Renal cortex interstitium (tissue), 11 donors: ENCODE measurements around the gene NR5A2. TPM values are rescaled to one million over a fixed set of nuclear protein-coding genes. Genes with fewer than 3 reads are reported as not detected.
A peak's percentile ranks its signal among the peaks of the same experiment; 100 is the strongest.

ENCODE experiments used
- DNase-seq, 11 donors: peaks; one replicate each; pipeline ENCODE4 v3.0.0-alpha.2; 2013; ENCODE audit warnings: low read depth in 9 of 11, low spot score in 4 of 11; ENCODE audit errors: extremely low read depth in 1 of 11
- polyA plus RNA-seq, 3 donors: library from polyadenylated mRNA; unstranded; fragments of 120-200 nt; gene quantifications; one replicate each; pipeline ENCODE4 v1.2.1, GENCODE V29; 2013; ENCODE audit not compliant: insufficient read length in 3 of 3

Gene NR5A2
- polyA plus RNA-seq, 3 donors: 2.0 to 2.5 (median 2.5) TPM

DNA sequence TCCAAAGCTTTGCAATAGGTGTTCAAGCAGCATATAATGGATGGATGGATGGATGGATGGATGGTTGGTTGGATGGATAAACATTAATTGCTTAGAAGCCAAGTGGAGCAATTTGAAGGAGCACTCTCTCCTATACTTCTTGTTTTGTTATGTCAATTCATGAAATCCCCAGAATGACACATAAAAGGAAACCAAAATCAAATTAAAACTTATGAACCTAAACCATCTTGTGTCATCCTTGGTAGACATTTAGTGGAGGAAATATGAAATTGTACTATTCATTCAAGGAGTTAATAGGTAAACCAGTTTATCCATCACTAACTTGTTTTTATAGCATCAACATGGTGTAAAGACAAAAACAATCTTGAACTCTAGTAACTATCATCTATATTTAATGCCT is 122.5 kb downstream of the NR5A2 start:
- no peak for DNase-seq

DNA sequence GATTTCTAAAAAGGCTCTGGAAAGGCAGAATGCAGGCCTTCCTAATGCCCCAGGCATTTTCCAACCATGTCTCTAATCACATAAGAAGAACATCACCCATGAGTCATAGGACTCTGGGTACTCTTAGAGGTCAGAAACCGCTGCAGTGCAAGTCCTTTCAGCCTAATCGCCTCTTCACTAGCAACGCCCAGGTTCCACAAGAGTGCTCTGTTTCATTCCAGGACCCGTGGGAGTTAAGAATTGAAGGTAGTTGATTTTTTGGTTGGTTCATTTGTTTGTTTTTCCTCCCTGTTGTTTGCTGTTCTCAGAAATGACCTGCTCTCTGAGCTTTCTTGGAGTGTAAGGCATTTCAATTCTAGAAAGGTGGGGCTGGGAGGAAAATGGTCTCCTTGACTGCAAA is 123.2 kb downstream of the NR5A2 start:
- peak in 6 of 11 donors; percentile 3 to 19 (median 13) for DNase-seq

DNA sequence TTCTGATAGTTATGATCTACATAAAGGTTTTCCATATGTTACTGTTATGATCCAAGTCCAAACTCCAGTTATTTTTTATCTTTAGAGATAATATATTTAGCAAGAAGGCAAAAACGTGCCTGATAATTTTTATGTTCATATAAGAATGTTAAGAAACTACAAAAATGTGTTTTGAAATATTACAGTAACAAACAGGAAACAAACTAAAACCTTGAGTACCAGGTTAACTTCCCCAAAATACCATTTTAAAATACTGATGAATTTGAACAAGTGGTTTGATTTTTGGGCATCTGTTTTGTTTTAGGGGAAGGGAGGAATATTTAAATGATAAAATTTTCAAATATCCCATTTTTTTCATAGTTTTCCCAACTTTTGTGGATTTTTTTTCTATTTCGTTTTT is 124.8 kb downstream of the NR5A2 start:
- DNase-seq: no peak

DNA sequence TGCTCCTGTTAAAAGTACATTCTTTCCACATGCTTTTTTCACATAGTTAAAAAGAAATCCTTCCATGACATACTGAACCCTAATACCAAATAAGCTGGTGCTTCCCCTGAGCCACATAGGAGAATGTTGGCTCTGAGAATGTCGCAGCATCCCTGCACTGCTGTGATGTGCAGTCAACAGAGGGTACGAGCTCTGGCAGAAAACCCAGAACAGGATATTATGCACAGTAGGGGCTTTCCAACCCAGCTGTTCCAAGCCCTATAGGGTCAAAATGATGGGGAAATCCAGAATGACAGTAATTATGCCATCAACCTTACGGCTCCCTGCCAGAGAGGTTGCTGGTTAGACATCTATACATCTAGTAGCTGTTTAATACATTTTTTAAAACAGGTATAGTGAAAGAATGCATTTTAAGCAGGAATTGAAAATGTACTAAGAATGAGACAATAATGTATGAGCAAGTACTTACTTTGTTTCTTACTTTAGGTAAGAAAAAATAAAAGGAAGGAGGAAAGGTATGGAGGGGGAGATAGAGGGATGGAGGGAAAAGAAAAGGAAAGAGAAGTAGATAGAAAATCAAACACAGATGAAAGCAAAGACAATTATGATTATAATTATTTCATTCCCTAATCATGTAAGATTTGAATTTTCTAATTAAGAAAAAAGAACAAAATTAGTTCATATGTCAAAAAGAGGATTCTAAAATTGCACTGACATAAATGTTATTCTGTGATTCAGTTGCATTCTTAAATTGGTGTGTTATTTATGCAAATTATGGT is 126.0 kb downstream of the NR5A2 start:
- no peak for DNase-seq

DNA sequence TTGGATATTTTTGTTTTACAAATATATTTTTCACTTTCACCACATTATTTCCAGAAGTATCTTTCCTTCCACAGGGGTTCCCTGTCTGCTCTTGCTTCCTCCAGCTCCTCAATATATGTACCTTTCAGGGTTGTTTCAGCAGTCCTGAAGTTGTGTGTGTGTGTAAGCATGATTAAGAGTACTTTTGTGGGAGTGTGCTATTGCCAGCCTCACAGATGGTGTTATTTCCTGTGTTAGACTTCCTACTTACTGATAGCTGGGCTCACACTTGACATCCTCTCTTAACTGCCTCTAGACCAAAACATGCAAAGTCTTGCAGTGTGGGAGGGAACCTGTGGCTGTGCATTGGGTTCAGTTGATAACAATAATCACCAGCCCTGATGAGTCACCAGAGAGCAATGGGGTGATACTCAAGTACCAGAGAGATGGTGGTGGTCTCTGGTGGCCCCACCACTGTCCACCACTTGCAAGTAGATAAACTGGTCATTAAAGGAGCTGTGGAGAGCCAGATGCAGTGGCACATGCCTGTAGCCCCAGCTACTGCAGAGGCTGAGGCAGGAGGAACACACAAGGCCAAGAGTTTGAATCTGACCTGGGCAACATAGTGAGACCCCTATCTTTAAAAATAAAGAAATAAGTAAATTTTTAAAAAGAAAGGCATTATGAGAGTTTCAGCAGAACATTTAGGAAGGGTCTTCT is 126.7 kb downstream of the NR5A2 start:
- no peak for DNase-seq

DNA sequence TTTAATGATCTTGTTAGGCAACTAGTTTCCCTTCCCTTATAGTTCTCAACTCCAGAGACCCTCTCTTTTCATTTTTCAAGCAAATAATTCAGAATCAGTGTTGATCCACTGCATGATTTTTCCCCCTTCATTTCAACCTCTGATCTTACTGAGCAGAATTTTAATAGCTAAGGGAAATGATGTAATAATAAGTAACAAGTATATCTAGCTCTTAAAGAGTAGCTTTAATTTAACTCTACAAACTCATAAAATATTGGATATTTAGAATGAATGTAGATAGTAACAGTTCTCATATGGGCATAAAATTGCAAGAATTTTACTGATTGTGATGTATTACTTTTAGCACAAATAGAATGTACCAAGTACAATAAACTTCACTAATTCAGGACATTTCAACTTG is 130.2 kb downstream of the NR5A2 start:
- no peak for DNase-seq

DNA sequence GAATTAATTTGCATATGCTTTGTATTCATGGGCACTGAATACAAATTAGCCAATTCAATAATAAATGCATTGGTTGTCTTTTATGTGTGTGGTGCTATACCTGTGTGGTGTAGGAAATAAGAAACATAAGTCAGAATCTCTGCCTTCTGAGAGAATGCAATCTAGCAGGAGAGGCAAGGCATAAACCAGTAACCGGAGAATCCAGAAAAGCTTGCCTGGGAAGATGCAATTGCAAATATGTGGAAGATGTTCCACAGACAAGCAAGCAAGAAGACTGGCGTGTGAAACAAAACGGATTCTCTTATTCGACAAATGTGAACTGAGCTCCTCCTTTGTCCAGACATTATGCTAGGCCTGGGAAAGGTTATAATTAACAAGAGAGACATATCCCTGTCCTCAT is 134.3 kb downstream of the NR5A2 start:
- no peak for DNase-seq

DNA sequence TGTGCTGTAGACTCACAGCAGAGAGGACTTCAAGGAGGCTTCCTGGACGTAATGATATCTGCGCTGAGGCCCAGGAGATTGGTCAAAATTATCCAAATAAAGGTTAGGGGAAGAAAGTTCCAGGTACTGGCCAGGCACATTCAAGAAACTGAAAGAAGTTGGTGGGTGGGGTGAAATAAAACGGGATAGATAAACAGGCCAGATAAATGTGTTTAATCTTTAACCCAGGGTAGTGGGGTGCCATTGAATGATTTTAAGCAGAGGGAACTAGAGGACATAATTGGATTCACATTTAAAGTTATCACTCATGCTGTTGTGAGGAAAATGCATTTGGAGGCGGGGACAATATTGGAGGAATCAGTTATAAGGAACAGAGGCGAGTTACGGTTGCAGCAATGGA is 134.7 kb downstream of the NR5A2 start:
- no peak for DNase-seq

DNA sequence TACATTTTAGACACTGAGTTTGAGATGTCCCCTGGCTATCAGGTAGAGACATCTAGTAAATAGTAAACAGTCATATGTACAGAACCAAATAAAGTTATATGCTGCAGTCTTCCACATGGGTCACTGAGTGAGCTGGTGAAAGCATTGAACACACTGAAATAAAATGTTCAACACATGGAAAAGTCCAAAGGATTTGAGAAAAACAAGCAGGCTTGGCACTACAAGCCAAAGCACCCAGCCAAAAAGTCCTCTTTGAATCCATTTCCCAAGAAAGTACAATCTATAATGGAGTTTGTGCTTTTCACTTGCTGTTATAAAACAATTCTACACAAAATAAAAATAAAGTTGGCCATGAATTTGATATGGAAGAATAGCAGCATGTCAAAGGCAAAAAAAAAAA is 135.4 kb downstream of the NR5A2 start:
- DNase-seq: no peak

DNA sequence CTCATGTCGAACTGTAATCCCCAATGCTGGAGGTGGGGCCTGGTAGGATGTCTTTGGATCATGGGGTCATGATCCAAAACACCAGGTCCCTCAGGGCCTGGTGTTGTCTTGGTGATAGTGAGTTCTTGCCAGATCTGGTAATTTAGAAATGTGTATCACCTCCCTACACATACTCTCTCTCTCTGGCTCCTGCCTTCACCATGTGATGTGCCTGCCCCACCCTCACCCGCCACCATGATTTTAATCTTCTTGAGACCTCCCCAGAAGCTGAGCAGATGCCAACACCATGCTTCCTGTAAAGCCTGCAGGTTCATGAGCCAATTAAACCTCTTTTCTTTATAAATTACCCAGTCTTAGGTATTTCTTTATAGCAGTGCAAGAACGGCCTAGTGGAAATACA is 136.4 kb downstream of the NR5A2 start:
- no peak for DNase-seq

DNA sequence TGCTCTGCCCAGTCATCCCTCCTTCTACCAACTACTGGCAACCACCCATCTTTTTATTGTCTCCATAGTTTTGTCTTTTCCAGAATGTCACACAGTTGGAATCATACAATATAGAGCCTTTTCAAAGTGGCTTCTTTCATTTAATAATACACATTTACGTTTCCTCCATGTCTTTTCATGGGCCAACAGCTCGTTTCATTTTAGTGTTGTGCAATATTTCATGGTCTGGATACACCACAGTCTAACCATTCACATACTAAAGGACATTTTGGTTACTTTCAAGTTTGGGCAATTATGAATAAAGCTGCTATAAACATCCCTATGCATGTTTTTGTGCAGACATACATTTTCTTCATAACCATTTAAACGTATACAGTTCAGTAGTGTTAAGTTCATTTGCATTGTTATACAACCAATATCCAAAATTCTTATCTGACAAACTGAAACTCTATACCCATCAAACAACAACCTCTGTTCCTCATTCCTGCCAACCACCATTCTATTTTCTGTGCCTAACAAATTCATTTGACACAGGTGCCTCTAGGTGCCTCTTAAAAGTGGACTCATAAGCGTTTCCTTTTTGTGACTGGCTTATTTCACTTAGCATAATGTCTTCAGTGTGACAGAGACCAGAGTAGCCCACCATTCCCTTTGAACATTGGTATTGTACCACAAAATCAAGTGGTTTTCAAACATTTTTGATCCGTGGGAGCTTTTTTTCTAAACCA is 138.1 kb downstream of the NR5A2 start:
- no peak for DNase-seq

DNA sequence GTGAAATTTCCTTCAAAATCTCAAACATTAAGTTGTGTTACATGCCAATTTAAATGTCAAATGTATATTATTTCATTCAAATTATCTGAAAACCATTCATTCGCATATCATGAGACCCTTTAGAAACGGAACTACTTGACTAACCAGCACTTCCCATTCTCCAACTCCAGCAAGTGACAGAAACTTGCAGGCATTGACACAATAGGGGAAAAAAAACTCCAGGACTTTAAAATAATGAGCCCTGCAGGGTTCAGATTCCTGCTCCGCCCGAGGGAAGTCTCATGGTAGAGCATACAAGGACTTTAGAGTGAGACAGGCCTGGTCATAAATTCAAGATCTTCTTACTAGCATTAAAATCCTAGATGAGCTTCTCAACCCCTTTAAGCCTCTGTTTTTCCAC is 138.9 kb downstream of the NR5A2 start:
- DNase-seq: no peak

DNA sequence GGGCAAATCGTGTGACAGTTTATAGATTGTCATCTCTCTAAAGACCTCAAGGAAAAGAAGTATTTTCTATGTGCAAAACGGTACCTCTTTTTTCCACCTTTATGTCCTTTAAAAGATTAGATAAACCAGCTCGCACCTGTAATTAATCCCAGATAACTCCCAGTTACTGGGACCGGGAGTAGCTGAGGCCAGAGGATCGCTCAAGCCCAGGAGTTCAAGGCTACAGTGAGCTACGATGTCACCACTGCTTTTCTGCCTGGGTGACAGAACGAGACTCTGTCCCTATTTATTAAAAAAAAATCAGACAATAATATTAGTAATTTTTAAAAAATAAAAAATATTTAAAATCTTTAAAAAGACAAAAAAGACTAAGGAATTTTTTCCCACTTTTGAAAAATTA is 141.4 kb downstream of the NR5A2 start:
- DNase-seq: no peak

DNA sequence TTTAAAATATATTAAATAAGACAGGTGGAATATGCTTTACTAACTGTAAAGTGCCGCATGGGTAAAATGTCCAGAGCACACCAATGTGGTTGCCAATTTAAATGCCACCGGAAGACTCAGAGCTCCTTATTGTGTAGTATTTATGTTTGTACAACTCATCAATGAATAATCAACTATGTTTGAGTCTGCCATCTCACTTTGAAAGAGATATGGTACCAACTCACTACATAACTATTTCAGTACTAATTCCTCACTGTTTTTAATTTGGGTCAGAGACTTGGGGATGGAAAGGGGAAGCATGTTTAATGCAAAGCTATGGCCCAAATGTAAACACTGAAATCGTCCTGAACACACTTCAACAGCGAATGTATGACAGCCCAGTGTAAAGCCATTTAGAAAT is 144.8 kb downstream of the NR5A2 start:
- no peak for DNase-seq

DNA sequence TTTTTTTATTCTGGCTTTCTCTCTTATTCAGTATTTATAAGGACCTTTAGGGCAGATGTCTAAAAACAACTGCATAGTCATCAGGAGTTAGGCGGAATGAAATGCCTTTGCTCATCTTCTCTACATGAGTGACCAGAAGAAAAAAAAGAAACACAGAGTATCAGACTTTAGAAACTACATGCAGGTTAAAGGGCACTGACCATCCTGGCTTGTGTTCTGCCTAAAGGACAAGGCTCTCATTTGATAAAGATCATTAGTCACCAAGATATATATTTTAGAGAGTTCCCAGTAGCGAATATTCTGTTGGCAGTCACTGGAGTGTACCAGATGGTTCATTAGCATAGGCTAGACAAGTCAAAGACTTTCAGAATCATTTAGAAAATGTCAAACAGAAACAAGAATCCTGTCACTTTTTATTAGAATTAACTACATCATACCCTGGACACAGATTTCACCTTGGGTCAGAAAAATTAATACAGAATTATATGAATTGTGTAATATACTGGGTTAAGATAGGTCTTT is 145.6 kb downstream of the NR5A2 start:
- DNase-seq: no peak

DNA sequence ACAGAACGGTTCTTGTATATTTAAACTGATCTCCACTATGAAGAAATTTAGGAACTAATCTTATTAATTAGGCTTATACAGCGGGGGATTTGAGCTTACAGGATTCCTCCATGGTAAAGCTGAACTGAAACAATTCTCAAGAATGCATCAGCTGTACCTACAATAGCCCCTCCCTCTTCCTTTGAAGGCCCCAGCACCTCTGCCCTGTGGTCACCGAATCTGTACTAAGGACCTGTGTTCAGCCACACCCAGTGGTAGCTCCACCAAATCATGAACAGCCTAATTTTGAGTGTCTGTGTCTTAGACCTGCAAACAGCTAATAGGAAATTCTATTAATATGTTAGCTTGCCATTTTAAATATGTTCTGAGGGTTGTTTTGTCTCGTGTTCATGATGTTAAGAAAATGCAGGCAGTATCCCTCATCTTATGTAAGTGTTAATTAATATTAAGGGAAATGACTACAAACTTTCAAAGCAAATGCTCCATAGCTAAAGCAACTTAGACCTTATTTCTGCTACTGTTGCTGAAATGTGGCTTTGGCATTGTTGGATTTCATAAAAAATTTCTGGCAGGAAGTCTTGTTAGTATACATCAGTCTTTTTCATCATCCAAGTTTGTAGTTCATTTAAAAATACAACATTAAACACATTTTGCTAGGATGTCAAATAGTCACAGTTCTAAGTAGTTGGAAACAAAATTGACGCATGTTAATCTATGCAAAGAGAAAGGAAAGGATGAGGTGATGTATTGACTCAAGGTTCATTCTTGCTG is 147.2 kb downstream of the NR5A2 start:
- no peak for DNase-seq

DNA sequence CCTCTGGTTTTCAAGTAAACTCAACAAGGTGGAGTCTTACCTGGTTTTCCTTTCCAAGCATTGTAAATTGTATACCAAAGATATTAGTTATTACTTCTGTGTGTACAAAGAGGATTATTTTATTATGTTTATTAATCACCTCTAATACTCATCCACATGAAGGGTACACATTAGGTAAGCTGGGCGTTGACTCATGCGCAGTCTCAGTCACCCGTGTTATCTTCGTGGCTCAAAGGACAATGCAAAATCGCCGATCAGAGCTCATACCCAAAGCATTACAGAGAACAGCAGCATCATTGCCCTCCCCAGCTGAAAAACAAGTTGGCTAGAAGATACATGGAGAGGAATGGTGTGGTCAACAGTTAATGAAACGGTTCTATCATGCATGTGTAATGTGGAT is 148.7 kb downstream of the NR5A2 start:
- no peak for DNase-seq

DNA sequence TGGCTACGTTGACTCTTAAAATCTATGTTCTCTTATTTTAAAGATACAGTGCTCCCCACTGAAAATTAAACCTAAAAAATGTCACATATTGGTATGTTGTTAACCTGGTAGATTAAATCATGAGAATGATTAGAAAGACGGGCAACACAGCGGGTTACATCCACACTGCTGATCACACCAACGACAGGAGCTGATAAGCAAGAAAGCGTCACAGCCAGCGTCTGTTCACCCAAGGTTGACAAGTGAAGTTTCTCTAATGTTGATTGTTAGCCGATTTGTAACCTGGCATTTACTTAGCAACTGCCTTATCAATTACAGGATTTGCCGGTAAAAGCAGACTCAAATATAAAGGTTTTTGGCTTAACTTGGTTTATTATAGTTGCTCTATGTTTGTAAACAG is 149.3 kb downstream of the NR5A2 start:
- no peak for DNase-seq

DNA sequence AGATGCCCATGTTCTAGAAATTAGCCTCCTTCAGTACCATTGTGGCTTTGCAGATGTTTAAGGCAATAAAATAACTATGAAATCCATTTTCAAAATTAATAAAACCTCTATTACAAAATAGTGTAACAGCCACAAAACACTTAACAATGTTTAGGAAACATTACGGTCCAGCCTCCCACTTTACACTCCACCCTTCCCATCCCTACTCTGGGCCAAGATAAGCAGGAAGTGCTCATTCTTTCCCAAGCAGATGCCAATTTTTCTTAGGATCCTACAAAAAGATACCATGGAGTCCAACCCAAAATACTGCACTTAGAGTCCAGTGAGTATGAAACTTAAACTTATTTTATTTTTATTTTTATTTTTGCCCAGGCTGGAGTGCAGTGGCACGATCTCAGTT is 150.8 kb downstream of the NR5A2 start:
- DNase-seq: no peak
